WTC11 (cell line): Measurements from ENCODE around the gene LDLRAD4. TPM values are rescaled to one million over a fixed set of nuclear protein-coding genes. Genes with fewer than 3 reads are reported as not detected.

Source experiments
- ATAC-seq: fragments of 200-7000 bp; cut with Tn5 transposase; 2 replicates; pipeline ENCODE4 v1.10.0; 2021; ENCODE audit warnings: mild to moderate bottlenecking, moderate library complexity
- CTCF ChIA-PET: fragments of 300-600 bp; sonication (Branson Sonifier 250); formaldehyde crosslinking; loops from one replicate; lab custom pipeline; 2021; ENCODE audit warnings: antibody characterized with exemption; lab: Charles Lee
- POLR2A ChIA-PET: fragments of 350-600 bp; sonication (Branson Sonifier 250); formaldehyde crosslinking; loops from one replicate; lab custom pipeline; 2021; ENCODE audit warnings: antibody characterized with exemption; lab: Charles Lee
- DNase-seq: peaks from one replicate; pipeline ENCODE4 v3.0.0; 2021; ENCODE audit warnings: low spot score
- H3K27ac Mint-ChIP-seq: 2 replicates; pipeline ENCODE4 v1.8.0; 2021; ENCODE audit warnings: mixed read lengths
- H3K27me3 Mint-ChIP-seq: 2 replicates; pipeline ENCODE4 v1.8.0; 2021; ENCODE audit warnings: low read depth, mild to moderate bottlenecking, moderate library complexity, mixed read lengths
- H3K36me3 Mint-ChIP-seq: 2 replicates; pipeline ENCODE4 v1.8.0; 2021; ENCODE audit warnings: mixed read lengths
- H3K4me1 Mint-ChIP-seq: 2 replicates; pipeline ENCODE4 v1.8.0; 2022; ENCODE audit warnings: mixed read lengths
- H3K4me3 Mint-ChIP-seq: 2 replicates; pipeline ENCODE4 v1.8.0; 2021; ENCODE audit warnings: mild to moderate bottlenecking, moderate library complexity, mixed read lengths
- H3K9me3 Mint-ChIP-seq: 2 replicates; pipeline ENCODE4 v1.8.0; 2021; ENCODE audit warnings: mixed read lengths
- AFF4 ChIP-seq: sonication (generic); formaldehyde crosslinking; IDR thresholded peaks from 2 replicates; pipeline ENCODE4 v1.8.1; 2023; ENCODE audit warnings: mild to moderate bottlenecking, missing genetic modification reagents, borderline replicate concordance
- CBFB ChIP-seq: sonication (generic); formaldehyde crosslinking; IDR thresholded peaks from 2 replicates; pipeline ENCODE4 v1.8.1; 2022; ENCODE audit warnings: mild to moderate bottlenecking, low read depth, missing genetic modification reagents
- CREB1 ChIP-seq: sonication (generic); formaldehyde crosslinking; IDR thresholded peaks from 2 replicates; pipeline ENCODE4 v1.8.0; 2023; ENCODE audit warnings: mild to moderate bottlenecking, missing genetic modification reagents
- CREM ChIP-seq: sonication (generic); formaldehyde crosslinking; IDR thresholded peaks from 2 replicates; pipeline ENCODE4 v1.8.1; 2022; ENCODE audit warnings: mild to moderate bottlenecking, missing genetic modification reagents, moderate library complexity
- ERG ChIP-seq: fragments of 250-450 bp; sonication (Bioruptor Pico); IDR thresholded peaks from 2 replicates; pipeline ENCODE4 v1.8.0; 2021; ENCODE audit warnings: mild to moderate bottlenecking
- ESRRA ChIP-seq: sonication (generic); formaldehyde crosslinking; IDR thresholded peaks from 2 replicates; pipeline ENCODE4 v1.8.1; 2022; ENCODE audit warnings: mild to moderate bottlenecking, missing genetic modification reagents, borderline replicate concordance
- FOXP1 ChIP-seq: sonication (generic); formaldehyde crosslinking; IDR thresholded peaks from 2 replicates; pipeline ENCODE4 v1.8.0; 2022; ENCODE audit warnings: missing genetic modification reagents, mild to moderate bottlenecking, moderate library complexity, borderline replicate concordance
- GTF2I ChIP-seq: fragments of 250-450 bp; sonication (Bioruptor Pico); conservative IDR thresholded peaks from 2 replicates; pipeline ENCODE4 v1.4.0; 2021; ENCODE audit warnings: mild to moderate bottlenecking
- JUN ChIP-seq: sonication (generic); formaldehyde crosslinking; IDR thresholded peaks from 2 replicates; pipeline ENCODE4 v1.8.0; 2023; ENCODE audit warnings: mild to moderate bottlenecking, missing genetic modification reagents
- MLX ChIP-seq: sonication (generic); formaldehyde crosslinking; IDR thresholded peaks from 2 replicates; pipeline ENCODE4 v1.8.1; 2023; ENCODE audit warnings: mild to moderate bottlenecking, missing genetic modification reagents, moderate library complexity
- NFE2L1 ChIP-seq: sonication (generic); formaldehyde crosslinking; IDR thresholded peaks from 2 replicates; pipeline ENCODE4 v1.8.1; 2023; ENCODE audit warnings: missing genetic modification reagents
- NFYB ChIP-seq: sonication (generic); formaldehyde crosslinking; conservative IDR thresholded peaks from 2 replicates; pipeline ENCODE4 v1.8.0; 2022; ENCODE audit warnings: low read depth, missing genetic modification reagents
- OVOL2 ChIP-seq: fragments of 250-450 bp; sonication (Bioruptor Pico); IDR thresholded peaks from 2 replicates; pipeline ENCODE4 v1.9.0; 2021; ENCODE audit warnings: mild to moderate bottlenecking, borderline replicate concordance
- PRRX2 ChIP-seq: fragments of 250-450 bp; sonication (Bioruptor Pico); IDR thresholded peaks from 2 replicates; pipeline ENCODE4 v1.8.0; 2021; ENCODE audit warnings: mild to moderate bottlenecking
- SMAD4 ChIP-seq: sonication (generic); formaldehyde crosslinking; IDR thresholded peaks from 2 replicates; pipeline ENCODE4 v1.8.0; 2022; ENCODE audit warnings: mild to moderate bottlenecking, missing genetic modification reagents
- TEAD4 ChIP-seq: sonication (generic); formaldehyde crosslinking; IDR thresholded peaks from 2 replicates; pipeline ENCODE4 v1.8.0; 2022; ENCODE audit warnings: mild to moderate bottlenecking, missing genetic modification reagents
- ZBTB21 ChIP-seq: sonication (generic); formaldehyde crosslinking; IDR thresholded peaks from 2 replicates; pipeline ENCODE4 v1.8.1; 2023; ENCODE audit warnings: mild to moderate bottlenecking, missing genetic modification reagents, borderline replicate concordance
- ZNF219 ChIP-seq: sonication (generic); formaldehyde crosslinking; IDR thresholded peaks from 2 replicates; pipeline ENCODE4 v1.8.0; 2023; ENCODE audit warnings: missing genetic modification reagents, mild to moderate bottlenecking, borderline replicate concordance
- ZNF416 ChIP-seq: fragments of 250-450 bp; sonication (Bioruptor Pico); IDR thresholded peaks from 2 replicates; pipeline ENCODE4 v1.9.0; 2021; ENCODE audit warnings: mild to moderate bottlenecking, inconsistent platforms
- total RNA-seq: library from RNA; stranded (reverse); gene quantifications from 3 replicates; pipeline ENCODE4 v1.2.3, GENCODE V29; 2021
- TF ChIP-seq, protein P1 (sequence below): sonication (generic); formaldehyde crosslinking; IDR thresholded peaks from 2 replicates; pipeline ENCODE4 v1.8.1; 2023; ENCODE audit warnings: mild to moderate bottlenecking, missing genetic modification reagents, moderate library complexity
- TF ChIP-seq, protein P2 (sequence below): sonication (generic); formaldehyde crosslinking; IDR thresholded peaks from 2 replicates; pipeline ENCODE4 v1.8.0; 2022; ENCODE audit warnings: mild to moderate bottlenecking, missing genetic modification reagents

LDLRAD4 gene
- total RNA-seq, 1 experiment from 2014 or later: 6.2 TPM

DNA sequence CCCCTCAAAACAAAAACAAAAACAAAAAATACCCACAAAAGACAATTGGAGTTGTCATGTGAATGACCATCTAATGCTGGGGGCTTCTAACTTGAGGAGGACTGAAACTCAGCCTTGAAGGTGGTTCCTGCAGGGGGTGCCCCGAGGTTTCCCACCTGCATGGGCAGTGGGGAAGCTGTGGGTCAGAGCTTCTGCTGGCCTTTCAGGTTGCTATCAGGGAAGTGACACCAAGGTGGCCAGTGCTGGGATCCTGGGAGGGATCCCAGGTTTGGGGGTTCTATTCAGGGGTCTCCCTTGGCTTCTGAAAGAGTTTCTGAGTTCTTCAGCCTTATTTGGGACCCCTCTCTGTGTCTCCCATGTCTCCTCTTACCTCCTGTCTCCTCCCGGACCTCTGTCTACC lies 62.8 kb downstream of the LDLRAD4 start:
- no peaks in the 10 kb centered on the region for H3K27me3 Mint-ChIP-seq
- ChIA-PET CTCF (interaction anchor here (0.6 kb wide), 1 partner anchor 141 kb away, joined by 3 read pairs; no protein-coding TSS in a partner anchor), POLR2A (no interaction called here)
- peaks cover 14% of the 10 kb centered on the region; the same call in 1 of the 2 replicates for H3K4me1 Mint-ChIP-seq
- no peak for ATAC-seq
- H3K36me3 Mint-ChIP-seq: 0 out of 2 replicates have a peak, but pooled peaks cover 6% of the 10 kb centered on the region
- H3K27ac Mint-ChIP-seq: no peak overlapping the region
- peaks cover 11% of the 10 kb centered on the region; the same call in 1 of the 2 replicates for H3K9me3 Mint-ChIP-seq
- no peak overlapping the region for H3K4me3 Mint-ChIP-seq
- DNase-seq: no peak
- TF ChIP-seq CBFB (CRISPR knock-in tag) (no peak), NFE2L1 (no peak), CREM (CRISPR knock-in tag) (no peak), MLX (CRISPR knock-in tag) (no peak), SMAD4 (no peak), ZNF219 (CRISPR knock-in tag) (no peak)
- TF ChIP-seq, protein P1, sequence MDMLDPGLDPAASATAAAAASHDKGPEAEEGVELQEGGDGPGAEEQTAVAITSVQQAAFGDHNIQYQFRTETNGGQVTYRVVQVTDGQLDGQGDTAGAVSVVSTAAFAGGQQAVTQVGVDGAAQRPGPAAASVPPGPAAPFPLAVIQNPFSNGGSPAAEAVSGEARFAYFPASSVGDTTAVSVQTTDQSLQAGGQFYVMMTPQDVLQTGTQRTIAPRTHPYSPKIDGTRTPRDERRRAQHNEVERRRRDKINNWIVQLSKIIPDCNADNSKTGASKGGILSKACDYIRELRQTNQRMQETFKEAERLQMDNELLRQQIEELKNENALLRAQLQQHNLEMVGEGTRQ (CRISPR knock-in tag): no peak
- TF ChIP-seq, protein P2, sequence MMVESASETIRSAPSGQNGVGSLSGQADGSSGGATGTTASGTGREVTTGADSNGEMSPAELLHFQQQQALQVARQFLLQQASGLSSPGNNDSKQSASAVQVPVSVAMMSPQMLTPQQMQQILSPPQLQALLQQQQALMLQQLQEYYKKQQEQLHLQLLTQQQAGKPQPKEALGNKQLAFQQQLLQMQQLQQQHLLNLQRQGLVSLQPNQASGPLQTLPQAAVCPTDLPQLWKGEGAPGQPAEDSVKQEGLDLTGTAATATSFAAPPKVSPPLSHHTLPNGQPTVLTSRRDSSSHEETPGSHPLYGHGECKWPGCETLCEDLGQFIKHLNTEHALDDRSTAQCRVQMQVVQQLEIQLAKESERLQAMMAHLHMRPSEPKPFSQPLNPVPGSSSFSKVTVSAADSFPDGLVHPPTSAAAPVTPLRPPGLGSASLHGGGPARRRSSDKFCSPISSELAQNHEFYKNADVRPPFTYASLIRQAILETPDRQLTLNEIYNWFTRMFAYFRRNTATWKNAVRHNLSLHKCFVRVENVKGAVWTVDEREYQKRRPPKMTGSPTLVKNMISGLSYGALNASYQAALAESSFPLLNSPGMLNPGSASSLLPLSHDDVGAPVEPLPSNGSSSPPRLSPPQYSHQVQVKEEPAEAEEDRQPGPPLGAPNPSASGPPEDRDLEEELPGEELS: no peak

- POLR2A ChIA-PET: no interaction called here
- no peak for DNase-seq
- H3K36me3 Mint-ChIP-seq: 0 out of 2 replicates have a peak, but pooled peaks cover 6% of the 10 kb centered on the region
- peaks cover 8% of the 10 kb centered on the region; the same call in 1 of the 2 replicates for H3K4me1 Mint-ChIP-seq
- TF ChIP-seq NFYB (CRISPR knock-in tag) (no peak), TEAD4 (CRISPR knock-in tag) (no peak), ESRRA (CRISPR knock-in tag) (no peak), ZBTB21 (no peak), CREB1 (CRISPR knock-in tag) (no peak), AFF4 (CRISPR knock-in tag) (no peak), ERG (CRISPR knock-in tag) (no peak), ZNF416 (no peak), JUN (CRISPR knock-in tag) (no peak), NFE2L1 (no peak), FOXP1 (CRISPR knock-in tag) (no peak), OVOL2 (CRISPR knock-in tag) (no peak), GTF2I (CRISPR knock-in tag) (no peak), PRRX2 (CRISPR knock-in tag) (no peak)
- TF ChIP-seq, protein P1 (CRISPR knock-in tag): no peak
- TF ChIP-seq, all 79 proteins: peak for 0
- peaks cover 11% of the 10 kb centered on the region; the same call in 1 of the 2 replicates for H3K9me3 Mint-ChIP-seq
- ATAC-seq: no peak
- CTCF ChIA-PET: no interaction called here
- no peaks in the 10 kb centered on the region for H3K27me3 Mint-ChIP-seq
- no peak overlapping the region for H3K4me3 Mint-ChIP-seq
- no peak overlapping the region for H3K27ac Mint-ChIP-seq
Observed at GRCh38 chr18:13283746-13284145, 65.2 kb downstream of the LDLRAD4 start.
